Spleen (tissue), 11 donors: ENCODE results near the gene PKP4. TPM values are rescaled to one million over a fixed set of nuclear protein-coding genes. Genes with fewer than 3 reads are reported as not detected.

Source experiments
- DNase-seq: peaks from one replicate; pipeline ENCODE4 v3.0.0-alpha.2; 2020
- H3K27ac ChIP-seq, 8 donors: fragments of 200-600 bp; sonication (generic) in 7 of 8; 1 replicate in 4 of 8; 2 replicates in 4 of 8; pipeline versions ENCODE4 v1.5.0 to v1.8.0; 2016 to 2021; ENCODE audit warnings: inconsistent platforms in 4 of 8, mild to moderate bottlenecking in 4 of 8, moderate library complexity in 1 of 8
- H3K27me3 ChIP-seq, 7 donors: fragments of 200-600 bp; sonication (generic) in 6 of 7; replicated peaks in 1 of 7; 1 replicate in 4 of 7; 2 replicates in 3 of 7; pipeline versions ENCODE4 v1.5.0 to v1.8.0; 2016 to 2021; ENCODE audit warnings: inconsistent platforms in 3 of 7, mild to moderate bottlenecking in 1 of 7
- H3K36me3 ChIP-seq, 6 donors: fragments of 200-600 bp; sonication (generic) in 5 of 6; 1 replicate in 4 of 6; 2 replicates in 2 of 6; pipeline versions ENCODE4 v1.5.0 to v1.8.0; 2016 to 2021; ENCODE audit warnings: inconsistent platforms in 2 of 6
- H3K4me1 ChIP-seq, 6 donors: fragments of 200-600 bp; sonication (generic) in 5 of 6; 1 replicate in 3 of 6; 2 replicates in 3 of 6; pipeline versions ENCODE4 v1.5.0 to v1.8.0; 2016 to 2021; ENCODE audit warnings: inconsistent platforms in 3 of 6
- H3K4me3 ChIP-seq, 8 donors: fragments of 200-600 bp; sonication (generic) in 7 of 8; 1 replicate in 4 of 8; 2 replicates in 4 of 8; pipeline versions ENCODE4 v1.5.0 to v1.8.0; 2016 to 2021; ENCODE audit warnings: inconsistent platforms in 4 of 8, mild to moderate bottlenecking in 4 of 8, moderate library complexity in 2 of 8
- H3K9me3 ChIP-seq, 8 donors: fragments of 200-600 bp; sonication (generic) in 7 of 8; 1 replicate in 4 of 8; 2 replicates in 4 of 8; pipeline versions ENCODE4 v1.5.0 to v1.8.0; 2016 to 2021; ENCODE audit warnings: inconsistent platforms in 4 of 8
- CTCF ChIP-seq, 11 experiments: fragments of 200-600 bp in 7 of 11; fragments of 450-650 bp in 4 of 11; sonication (generic) in 4 of 11; IDR thresholded peaks in 8 of 11; conservative IDR thresholded peaks in 3 of 11; 1 replicate in 7 of 11; 2 replicates in 4 of 11; pipeline versions ENCODE4 v1.4.0 to v1.8.0; 2016 to 2021; ENCODE audit warnings: antibody characterized with exemption in 11 of 11, inconsistent platforms in 4 of 11, mild to moderate bottlenecking in 1 of 11
- POLR2A ChIP-seq, 3 donors: fragments of 450-650 bp; IDR thresholded peaks; one replicate each; pipeline ENCODE4 v1.5.1; 2017; ENCODE audit warnings: antibody characterized with exemption in 3 of 3, mild to moderate bottlenecking in 1 of 3
- POLR2AphosphoS5 ChIP-seq, 3 donors: sonication (generic); formaldehyde crosslinking; IDR thresholded peaks; one replicate each; pipeline ENCODE4 v1.5.1; 2017; ENCODE audit warnings: antibody characterized with exemption in 3 of 3
- WGBS, 5 donors: extraction: QIAGEN DNeasy Blood & Tissue Kit in 3 of 5; methylation state at CpG; one replicate each; pipeline versions ENCODE4 v1.1.5 to v1.1.7; 2013 to 2018; 5-methylcytosine and 5-hydroxymethylcytosine counted together
- intact Hi-C: fragments of 100-400 bp; cut with DNase I; formaldehyde crosslinking; loops from one replicate; pipeline ENCODE4 v1.15.0; 2023; ENCODE audit warnings: low total_unique reads
- polyA plus RNA-seq, 3 donors: library from polyadenylated mRNA; stranded (reverse); fragments of 200-250 nt; gene quantifications; one replicate each; pipeline ENCODE4 v1.2.1, GENCODE V29; 2013
- total RNA-seq, 7 donors: library from RNA; depleted of rRNA in 3 of 7; stranded (reverse); fragments of >200 nt in 3 of 7; fragmentation: NEBNext Ultra II Directional in 4 of 7; extraction: Animal tissue kit (Norgen Biotek cat#: 25700) in 4 of 7; gene quantifications; one replicate each; pipeline versions ENCODE4 v1.1.0 to v1.2.1, GENCODE V29; 2016 to 2021
- donor health status: healthy with polysubstance abuse.
- donor health status: DM: no; HTN: no; CAD: no; lungs with moderate emphysema.
- donor health status: DM: no; HTN: no; CAD: no.
- donor health status: Bipolar disorder and iron deficiency.
- donor health status: healthy.
- donor health status: DM: no; HTN: no; CAD: no.
- donor health status: DM: yes; HTN: yes; CAD: no.

The PKP4 gene
- total and polyA plus RNA-seq, 10 donors: 4.9 to 53.5 (median 29.2) TPM

DNA sequence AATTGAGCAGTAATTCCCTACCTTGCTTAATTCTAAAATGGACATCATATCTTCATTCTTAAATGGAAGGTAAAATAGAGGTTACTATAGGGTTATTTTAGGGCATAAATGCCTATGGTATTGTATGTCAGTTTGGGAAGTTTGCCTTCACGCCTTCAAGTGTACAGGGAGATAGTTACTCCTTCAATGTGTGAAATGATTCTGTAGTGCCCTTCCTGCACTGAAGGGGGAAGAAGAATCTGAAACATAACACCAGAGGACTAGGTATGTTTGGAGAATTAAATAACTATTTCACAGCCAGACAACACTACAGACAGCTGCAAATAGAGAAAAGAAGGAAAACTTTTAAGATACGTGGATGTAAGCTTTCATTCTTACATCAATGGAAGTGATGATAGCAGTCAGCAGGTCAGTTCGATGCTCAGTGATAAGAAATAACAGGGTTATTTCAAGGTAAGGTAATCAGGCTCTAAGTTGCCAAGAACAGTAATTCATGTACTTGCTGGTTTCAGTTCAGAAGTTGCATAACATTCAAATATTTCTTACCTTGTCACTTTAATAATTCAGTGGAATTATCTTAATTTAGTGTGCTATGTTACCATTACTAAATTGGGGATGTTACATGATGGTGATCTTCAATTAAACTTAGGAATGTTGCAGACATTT is 4.0 kb downstream of the PKP4 start:
- Histone ChIP-seq H3K4me3 (no peak overlapping the region), H3K27ac (no peak overlapping the region), H3K9me3 (no peaks in the 10 kb centered on the region), H3K36me3 (no peaks in the 10 kb centered on the region), H3K27me3 (peaks cover 0 to 5% (median 0%) of the 10 kb centered on the region in 7 donors), H3K4me1 (peaks cover 10 to 41% (median 28%) of the 10 kb centered on the region in 6 donors)
- WGBS, 5 donors: 69 to 85% (median 74%) methylated on average over 3 of the region's 3 CpGs
- TF ChIP-seq CTCF (IDR thresholded peaks at IDR 0.05 in 8 of 11, conservative IDR thresholded peaks at IDR 0.05 in 3 of 11): no peak
- no peak for TF ChIP-seq POLR2A (IDR thresholded peaks at IDR 0.05)
- no peak for TF ChIP-seq POLR2AphosphoS5 (IDR thresholded peaks at IDR 0.05)
- DNase-seq: no peak
- intact Hi-C loops: loop anchor here (10.0 kb wide), 1 partner anchor 284 kb away; no protein-coding TSS in a partner anchor

DNA sequence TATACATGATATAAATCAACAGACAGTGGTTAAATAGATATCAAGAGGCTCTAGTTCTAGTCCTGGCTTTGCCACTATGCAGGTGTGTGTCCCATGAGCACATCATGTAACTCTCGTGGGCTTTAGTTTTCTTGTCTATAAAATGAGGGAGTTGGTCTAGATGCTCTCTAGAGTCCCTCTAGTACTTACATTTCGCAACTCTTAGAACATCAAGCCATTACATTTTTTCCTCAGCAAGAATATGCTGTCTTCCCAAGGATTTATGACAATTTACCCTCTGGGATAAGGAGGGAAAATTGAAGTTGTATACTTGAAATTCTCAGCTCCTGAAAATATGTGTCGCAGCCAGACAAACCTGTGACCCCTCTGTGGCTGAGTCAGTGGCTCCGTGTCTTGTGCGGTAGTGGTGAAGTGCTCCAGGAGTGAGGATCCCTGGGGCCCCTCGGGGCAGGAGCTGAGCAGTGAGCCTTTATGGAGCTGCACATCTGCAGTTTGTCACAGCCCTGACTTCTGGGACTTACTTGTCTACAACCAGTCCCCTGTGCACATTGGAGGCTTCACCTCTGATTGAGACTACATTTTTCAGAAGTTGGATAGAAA is 6.8 kb downstream of the PKP4 start:
- DNase-seq: no peak
- intact Hi-C loops: loop anchor here (10.0 kb wide), 1 partner anchor 281 kb away; no protein-coding TSS in a partner anchor
- Histone ChIP-seq H3K4me1 (peaks cover 6 to 22% (median 15%) of the 10 kb centered on the region in 6 donors), H3K36me3 (no peaks in the 10 kb centered on the region), H3K27me3 (peaks cover 0 to 5% (median 0%) of the 10 kb centered on the region in 7 donors), H3K27ac (no peak overlapping the region), H3K4me3 (no peak overlapping the region), H3K9me3 (no peaks in the 10 kb centered on the region)
- 90 to 94% (median 91%) methylated on average over 6 of the region's 6 CpGs for WGBS, 5 donors
- TF ChIP-seq CTCF (IDR thresholded peaks at IDR 0.05 in 8 of 11, conservative IDR thresholded peaks at IDR 0.05 in 3 of 11): no peak
- no peak for TF ChIP-seq POLR2AphosphoS5 (IDR thresholded peaks at IDR 0.05)
- TF ChIP-seq POLR2A (IDR thresholded peaks at IDR 0.05): no peak

DNA sequence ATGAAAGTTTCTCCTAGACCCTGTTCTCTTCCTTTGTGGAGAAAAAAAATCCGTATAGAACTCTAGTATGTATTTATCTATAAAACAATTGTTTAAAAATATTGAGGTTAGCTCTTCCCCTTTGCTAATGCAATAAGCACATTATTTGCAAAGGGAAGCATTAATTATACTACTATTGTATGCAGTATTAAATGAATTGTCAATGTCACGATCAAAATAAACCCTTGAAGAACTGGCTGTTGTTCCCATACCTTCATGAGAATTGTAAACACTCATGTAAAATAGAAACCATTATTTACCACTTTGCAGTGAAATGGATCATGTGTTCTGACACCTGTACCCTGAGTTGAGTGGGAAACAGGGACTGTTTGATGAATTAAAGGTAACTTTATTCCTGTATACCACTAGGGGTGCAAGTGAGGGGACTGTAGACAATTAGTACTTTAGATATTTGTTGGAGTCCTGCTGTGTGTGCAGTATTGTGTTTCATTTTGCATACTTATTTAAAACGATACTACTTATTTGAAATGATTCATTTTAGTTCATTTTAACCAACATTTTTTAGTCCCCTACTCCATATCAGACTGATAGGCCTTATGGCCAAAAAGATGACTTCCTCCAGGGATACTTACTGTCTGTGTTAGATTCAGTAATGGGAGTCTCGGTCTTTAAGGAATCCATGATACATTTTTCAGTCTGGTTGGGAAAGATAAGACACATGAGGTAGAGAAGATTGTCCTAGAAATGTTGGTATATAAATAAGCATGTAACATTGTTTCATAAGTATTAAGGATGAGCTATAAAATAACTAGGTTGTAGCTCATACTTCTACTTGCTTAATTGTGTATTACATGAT is 7.9 kb downstream of the PKP4 start:
- 78 to 89% (median 88%) methylated on average over 4 of the region's 4 CpGs for WGBS, 5 donors
- TF ChIP-seq CTCF (IDR thresholded peaks at IDR 0.05 in 8 of 11, conservative IDR thresholded peaks at IDR 0.05 in 3 of 11) (peak in 5 of 11 experiments; percentile 15 to 49 (median 28)), POLR2A (IDR thresholded peaks at IDR 0.05) (no peak)
- Histone ChIP-seq H3K27ac (no peak overlapping the region), H3K27me3 (no peaks in the 10 kb centered on the region), H3K4me1 (peaks cover 0 to 12% (median 7%) of the 10 kb centered on the region in 6 donors), H3K4me3 (no peak overlapping the region), H3K36me3 (peaks cover 0 to 5% (median 0%) of the 10 kb centered on the region in 6 donors), H3K9me3 (no peaks in the 10 kb centered on the region)
- DNase-seq: no peak
- intact Hi-C loops: loop anchor here (10.0 kb wide), 1 partner anchor 280 kb away; no protein-coding TSS in a partner anchor
